Measurements from ENCODE around the gene NAT8L. TPM values are rescaled to one million over a fixed set of nuclear protein-coding genes. Genes with fewer than 3 reads are reported as not detected.

NAT8L gene
- total and polyA plus RNA-seq, 2 donors: 0.09 to 0.43 TPM

GRCh38 chr4:2095236-2096072, 36.3 kb downstream of the NAT8L start:
- no peaks in the 10 kb centered on the region for H3K4me1 ChIP-seq (ENCODE audit: control insufficient read depth in 2 of 2, insufficient read depth in 2 of 2, low read length in 2 of 2)
- H3K9me3 ChIP-seq (ENCODE audit: control insufficient read depth in 2 of 2, insufficient read depth in 1 of 2, low read length in 1 of 2): peaks cover 4 to 21% of the 10 kb centered on the region in 2 donors
- H3K27me3 ChIP-seq (ENCODE audit: control insufficient read depth in 2 of 2, insufficient read depth in 1 of 2, low read length in 1 of 2): peaks cover 0 to 15% of the 10 kb centered on the region in 2 donors
- H3K27ac ChIP-seq (ENCODE audit: low read depth in 1 of 2, low read length in 1 of 2): no peak overlapping the region
- no peak overlapping the region for H3K4me3 ChIP-seq (ENCODE audit: low read length in 2 of 2)
- 96% methylated on average over 16 of the region's 16 CpGs for WGBS
- H3K36me3 ChIP-seq (ENCODE audit: control insufficient read depth in 2 of 2, insufficient read depth in 2 of 2, low read length in 1 of 2): no peaks in the 10 kb centered on the region
- no peak for DNase-seq (ENCODE audit: low read depth in 6 of 9, low spot score in 9 of 9)

- Histone ChIP-seq H3K27me3 (ENCODE audit: control insufficient read depth in 2 of 2, insufficient read depth in 1 of 2, low read length in 1 of 2) (peaks cover 0 to 13% of the 10 kb centered on the region in 2 donors), H3K4me3 (ENCODE audit: low read length in 2 of 2) (no peak overlapping the region), H3K9me3 (ENCODE audit: control insufficient read depth in 2 of 2, insufficient read depth in 1 of 2, low read length in 1 of 2) (peaks cover 4 to 21% of the 10 kb centered on the region in 2 donors), H3K36me3 (ENCODE audit: control insufficient read depth in 2 of 2, insufficient read depth in 2 of 2, low read length in 1 of 2) (no peaks in the 10 kb centered on the region), H3K4me1 (ENCODE audit: control insufficient read depth in 2 of 2, insufficient read depth in 2 of 2, low read length in 2 of 2) (no peaks in the 10 kb centered on the region), H3K27ac (ENCODE audit: low read depth in 1 of 2, low read length in 1 of 2) (no peak overlapping the region)
- DNase-seq (ENCODE audit: low read depth in 6 of 9, low spot score in 9 of 9): no peak
- 96% methylated on average over 7 of the region's 7 CpGs for WGBS
Measured at GRCh38 chr4:2096073-2096609, 37.0 kb downstream of the NAT8L start.

- WGBS: 97% methylated on average over 7 of the region's 7 CpGs
- no peak for DNase-seq (ENCODE audit: low read depth in 6 of 9, low spot score in 9 of 9)
- no peaks in the 10 kb centered on the region for H3K4me1 ChIP-seq (ENCODE audit: control insufficient read depth in 2 of 2, insufficient read depth in 2 of 2, low read length in 2 of 2)
- H3K4me3 ChIP-seq (ENCODE audit: low read length in 2 of 2): no peak overlapping the region
- peaks cover 0 to 18% of the 10 kb centered on the region in 2 donors for H3K9me3 ChIP-seq (ENCODE audit: control insufficient read depth in 2 of 2, insufficient read depth in 1 of 2, low read length in 1 of 2)
- peaks cover 0 to 5% of the 10 kb centered on the region in 2 donors for H3K27me3 ChIP-seq (ENCODE audit: control insufficient read depth in 2 of 2, insufficient read depth in 1 of 2, low read length in 1 of 2)
- no peaks in the 10 kb centered on the region for H3K36me3 ChIP-seq (ENCODE audit: control insufficient read depth in 2 of 2, insufficient read depth in 2 of 2, low read length in 1 of 2)
- no peak overlapping the region for H3K27ac ChIP-seq (ENCODE audit: low read depth in 1 of 2, low read length in 1 of 2)
Measured at GRCh38 chr4:2101346-2102044, 42.4 kb downstream of the NAT8L start.

GRCh38 chr4:2102045-2102883, 43.1 kb downstream of the NAT8L start:
- Histone ChIP-seq H3K9me3 (ENCODE audit: control insufficient read depth in 2 of 2, insufficient read depth in 1 of 2, low read length in 1 of 2) (peaks cover 0 to 11% of the 10 kb centered on the region in 2 donors), H3K36me3 (ENCODE audit: control insufficient read depth in 2 of 2, insufficient read depth in 2 of 2, low read length in 1 of 2) (no peaks in the 10 kb centered on the region), H3K4me3 (ENCODE audit: low read length in 2 of 2) (no peak overlapping the region), H3K27me3 (ENCODE audit: control insufficient read depth in 2 of 2, insufficient read depth in 1 of 2, low read length in 1 of 2) (peaks cover 0 to 5% of the 10 kb centered on the region in 2 donors), H3K27ac (ENCODE audit: low read depth in 1 of 2, low read length in 1 of 2) (no peak overlapping the region), H3K4me1 (ENCODE audit: control insufficient read depth in 2 of 2, insufficient read depth in 2 of 2, low read length in 2 of 2) (no peaks in the 10 kb centered on the region)
- WGBS: 88% methylated on average over 4 of the region's 4 CpGs
- no peak for DNase-seq (ENCODE audit: low read depth in 6 of 9, low spot score in 9 of 9)

GRCh38 chr4:2103127-2103842, 44.2 kb downstream of the NAT8L start:
- DNase-seq (ENCODE audit: low read depth in 6 of 9, low spot score in 9 of 9): no peak
- H3K9me3 ChIP-seq (ENCODE audit: control insufficient read depth in 2 of 2, insufficient read depth in 1 of 2, low read length in 1 of 2): peaks cover 0 to 9% of the 10 kb centered on the region in 2 donors
- no peak overlapping the region for H3K4me3 ChIP-seq (ENCODE audit: low read length in 2 of 2)
- no peaks in the 10 kb centered on the region for H3K36me3 ChIP-seq (ENCODE audit: control insufficient read depth in 2 of 2, insufficient read depth in 2 of 2, low read length in 1 of 2)
- H3K27me3 ChIP-seq (ENCODE audit: control insufficient read depth in 2 of 2, insufficient read depth in 1 of 2, low read length in 1 of 2): peaks cover 0 to 11% of the 10 kb centered on the region in 2 donors
- H3K4me1 ChIP-seq (ENCODE audit: control insufficient read depth in 2 of 2, insufficient read depth in 2 of 2, low read length in 2 of 2): no peaks in the 10 kb centered on the region
- no peak overlapping the region for H3K27ac ChIP-seq (ENCODE audit: low read depth in 1 of 2, low read length in 1 of 2)
- WGBS: 93% methylated on average over 5 of the region's 5 CpGs

- Histone ChIP-seq H3K4me3 (ENCODE audit: low read length in 2 of 2) (no peak overlapping the region), H3K4me1 (ENCODE audit: control insufficient read depth in 2 of 2, insufficient read depth in 2 of 2, low read length in 2 of 2) (no peaks in the 10 kb centered on the region), H3K36me3 (ENCODE audit: control insufficient read depth in 2 of 2, insufficient read depth in 2 of 2, low read length in 1 of 2) (no peaks in the 10 kb centered on the region), H3K27me3 (ENCODE audit: control insufficient read depth in 2 of 2, insufficient read depth in 1 of 2, low read length in 1 of 2) (peaks cover 0 to 15% of the 10 kb centered on the region in 2 donors), H3K27ac (ENCODE audit: low read depth in 1 of 2, low read length in 1 of 2) (no peak overlapping the region), H3K9me3 (ENCODE audit: control insufficient read depth in 2 of 2, insufficient read depth in 1 of 2, low read length in 1 of 2) (peaks cover 0 to 9% of the 10 kb centered on the region in 2 donors)
- WGBS: 91% methylated on average over 2 of the region's 2 CpGs
- DNase-seq (ENCODE audit: low read depth in 6 of 9, low spot score in 9 of 9): no peak
Measured at GRCh38 chr4:2103843-2104547, 44.9 kb downstream of the NAT8L start.

GRCh38 chr4:2104556-2105345, 45.6 kb downstream of the NAT8L start:
- Histone ChIP-seq H3K4me3 (ENCODE audit: low read length in 2 of 2) (no peak overlapping the region), H3K4me1 (ENCODE audit: control insufficient read depth in 2 of 2, insufficient read depth in 2 of 2, low read length in 2 of 2) (no peaks in the 10 kb centered on the region), H3K9me3 (ENCODE audit: control insufficient read depth in 2 of 2, insufficient read depth in 1 of 2, low read length in 1 of 2) (peaks cover 0 to 9% of the 10 kb centered on the region in 2 donors), H3K27ac (ENCODE audit: low read depth in 1 of 2, low read length in 1 of 2) (no peak overlapping the region), H3K27me3 (ENCODE audit: control insufficient read depth in 2 of 2, insufficient read depth in 1 of 2, low read length in 1 of 2) (peaks cover 0 to 15% of the 10 kb centered on the region in 2 donors), H3K36me3 (ENCODE audit: control insufficient read depth in 2 of 2, insufficient read depth in 2 of 2, low read length in 1 of 2) (no peaks in the 10 kb centered on the region)
- WGBS: 89% methylated on average over 9 of the region's 9 CpGs
- DNase-seq (ENCODE audit: low read depth in 6 of 9, low spot score in 9 of 9): no peak

All from thymus (tissue), 11 donors.